BE2C (cell line): ENCODE measurements around the gene MINDY1.

ENCODE experiments used
- DNase-seq: peaks from one replicate; pipeline ENCODE4 v3.0.0-alpha.2; 2020
- H3K27me3 ChIP-seq: fragments of 250-450 bp; sonication (Bioruptor Pico); 2 replicates; pipeline ENCODE4 v1.5.1; 2020; ENCODE audit warnings: mild to moderate bottlenecking
- H3K36me3 ChIP-seq: fragments of 250-450 bp; sonication (Bioruptor Pico); 2 replicates; pipeline ENCODE4 v1.5.1; 2020; ENCODE audit warnings: mild to moderate bottlenecking
- H3K4me1 ChIP-seq: fragments of 250-450 bp; sonication (Bioruptor Pico); 2 replicates; pipeline ENCODE4 v1.5.1; 2020
- H3K4me3 ChIP-seq: 2 replicates; pipeline ENCODE4 v1.5.1; 2011; ENCODE audit warnings: low read depth, low read length
- H3K9me3 ChIP-seq: fragments of 250-450 bp; sonication (Bioruptor Pico); 2 replicates; pipeline ENCODE4 v1.5.1; 2020
- CTCF ChIP-seq: IDR thresholded peaks from 2 replicates; pipeline ENCODE4 v1.5.1; 2012; ENCODE audit warnings: mild to moderate bottlenecking, low read depth, low read length

Gene MINDY1

DNA sequence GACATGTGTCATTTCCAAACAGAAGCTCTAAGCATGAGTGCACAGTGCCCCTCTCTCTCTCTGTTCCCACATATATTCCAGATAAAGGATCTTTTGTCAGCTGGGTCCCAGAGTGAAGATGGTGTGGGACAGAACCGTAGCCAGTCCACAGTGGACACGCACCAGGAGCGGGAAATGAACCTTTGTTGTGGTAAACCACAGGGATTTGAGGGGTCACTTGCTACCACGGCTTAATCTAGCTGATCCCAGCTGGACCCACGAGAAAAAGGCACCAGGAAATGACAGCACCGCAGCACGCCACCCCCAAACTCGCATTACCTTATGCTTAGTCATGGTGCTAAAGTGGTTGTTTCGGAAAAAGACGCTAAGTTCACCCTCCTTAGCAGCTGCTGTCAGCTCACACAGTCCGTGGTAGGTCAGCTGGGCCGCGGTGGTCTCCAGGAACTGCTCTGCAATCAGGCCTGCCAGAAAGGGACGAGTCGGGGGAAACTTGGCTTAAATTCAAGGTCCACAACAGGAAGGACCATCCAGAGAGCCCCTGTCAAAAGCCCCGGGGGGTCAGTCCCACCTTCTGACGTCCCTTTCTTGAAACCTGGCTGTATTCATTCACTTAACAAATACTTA, 7.5 kb downstream of the MINDY1 start:
- Histone ChIP-seq H3K27me3 (no peaks in the 10 kb centered on the region), H3K9me3 (no peaks in the 10 kb centered on the region), H3K4me1 (no peaks in the 10 kb centered on the region; the same call in 1 of the 2 replicates), H3K4me3 (no peak overlapping the region), H3K36me3 (no peaks in the 10 kb centered on the region; the same call in none of the 2 replicates)
- DNase-seq, result no peak
- TF ChIP-seq CTCF, result no peak

DNA sequence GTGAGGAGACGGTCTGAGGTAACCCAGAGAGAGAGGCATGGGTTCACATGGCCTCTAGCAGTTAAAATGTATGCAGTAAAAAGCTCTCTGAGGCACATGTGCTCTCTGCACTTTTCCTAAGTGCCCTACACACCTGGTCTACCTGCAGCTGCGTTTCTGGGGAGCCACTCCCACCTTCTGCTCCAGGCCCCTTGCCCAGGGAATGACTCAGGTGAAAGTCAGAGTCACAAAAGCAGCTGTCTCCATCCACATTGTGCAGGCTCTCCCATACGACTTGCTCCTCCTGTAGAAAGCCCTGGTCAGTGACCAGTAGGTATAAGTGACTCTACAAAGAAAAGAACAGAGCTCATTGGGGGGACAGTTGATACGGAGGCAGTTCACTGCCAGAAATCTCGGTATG, 8.8 kb downstream of the MINDY1 start:
- no peak overlapping the region for H3K4me3 ChIP-seq
- no peaks in the 10 kb centered on the region for H3K9me3 ChIP-seq
- no peaks in the 10 kb centered on the region; the same call in 1 of the 2 replicates for H3K4me1 ChIP-seq
- no peaks in the 10 kb centered on the region; the same call in none of the 2 replicates for H3K36me3 ChIP-seq
- TF ChIP-seq CTCF, result no peak
- no peak for DNase-seq
- H3K27me3 ChIP-seq, result no peaks in the 10 kb centered on the region

DNA sequence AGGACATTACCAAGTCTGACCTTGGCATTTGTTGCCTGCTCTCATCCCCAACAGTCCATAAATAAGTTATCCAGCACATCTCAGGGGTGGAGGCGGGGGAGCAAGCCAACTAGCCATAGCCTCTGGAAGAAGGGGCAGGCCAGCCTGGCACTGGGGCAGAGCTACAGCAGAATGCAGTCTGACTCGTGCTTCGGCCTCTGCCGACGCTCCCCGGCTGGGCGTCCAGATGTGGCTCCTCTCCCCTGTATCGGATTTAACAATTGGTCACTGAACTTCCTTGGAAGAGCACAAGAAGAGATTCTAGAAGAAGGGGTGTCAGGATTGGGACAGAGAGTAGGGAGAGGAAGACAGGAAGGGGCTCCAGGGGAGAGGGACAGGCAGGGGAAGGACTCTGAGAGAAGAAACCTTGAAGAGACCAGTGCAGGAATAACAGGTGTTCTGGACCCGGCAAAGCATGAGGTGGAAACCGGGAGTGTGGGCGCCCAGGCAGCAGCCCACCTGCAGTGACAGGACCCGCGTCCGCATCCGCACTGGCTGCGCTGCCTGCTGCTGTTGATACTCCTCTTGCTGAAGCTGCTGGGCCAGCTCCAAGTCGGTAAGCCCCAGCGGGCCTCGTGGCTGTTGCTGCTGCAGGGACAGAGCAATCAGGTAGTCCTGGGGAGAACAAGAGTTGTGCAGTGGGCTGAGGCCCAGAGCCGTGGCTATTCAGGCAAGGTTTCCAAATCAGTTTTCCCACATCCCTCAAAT, 9.4 kb downstream of the MINDY1 start:
- H3K27me3 ChIP-seq, result no peaks in the 10 kb centered on the region
- TF ChIP-seq CTCF, result no peak
- no peak for DNase-seq
- H3K4me1 ChIP-seq, result no peaks in the 10 kb centered on the region; the same call in 1 of the 2 replicates
- no peaks in the 10 kb centered on the region; the same call in none of the 2 replicates for H3K36me3 ChIP-seq
- no peaks in the 10 kb centered on the region for H3K9me3 ChIP-seq
- no peak overlapping the region for H3K4me3 ChIP-seq

DNA sequence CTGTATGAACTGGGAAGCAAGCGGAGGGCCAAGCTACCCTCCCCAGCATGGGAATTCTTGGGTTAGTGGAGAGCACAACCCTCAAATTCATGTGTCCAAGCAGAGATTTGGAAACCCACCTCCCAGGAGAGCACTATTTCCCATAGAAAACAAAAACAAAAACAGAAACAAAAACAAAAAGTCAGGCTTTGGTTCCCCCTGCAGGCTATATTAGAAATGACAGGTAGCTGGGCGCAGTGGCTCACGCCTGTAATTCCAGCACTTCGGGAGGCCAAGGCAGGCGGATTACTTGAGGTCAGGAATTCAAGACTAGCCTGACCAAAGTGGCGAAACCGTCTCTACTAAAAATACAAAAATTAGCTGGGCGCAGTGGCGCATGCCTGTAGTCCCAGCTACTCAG, 10.8 kb downstream of the MINDY1 start:
- no peaks in the 10 kb centered on the region; the same call in 1 of the 2 replicates for H3K4me1 ChIP-seq
- no peaks in the 10 kb centered on the region for H3K27me3 ChIP-seq
- no peak overlapping the region for H3K4me3 ChIP-seq
- peak; percentile 37 for DNase-seq
- TF ChIP-seq CTCF, result peak; percentile 71
- no peaks in the 10 kb centered on the region for H3K9me3 ChIP-seq
- no peaks in the 10 kb centered on the region; the same call in none of the 2 replicates for H3K36me3 ChIP-seq

DNA sequence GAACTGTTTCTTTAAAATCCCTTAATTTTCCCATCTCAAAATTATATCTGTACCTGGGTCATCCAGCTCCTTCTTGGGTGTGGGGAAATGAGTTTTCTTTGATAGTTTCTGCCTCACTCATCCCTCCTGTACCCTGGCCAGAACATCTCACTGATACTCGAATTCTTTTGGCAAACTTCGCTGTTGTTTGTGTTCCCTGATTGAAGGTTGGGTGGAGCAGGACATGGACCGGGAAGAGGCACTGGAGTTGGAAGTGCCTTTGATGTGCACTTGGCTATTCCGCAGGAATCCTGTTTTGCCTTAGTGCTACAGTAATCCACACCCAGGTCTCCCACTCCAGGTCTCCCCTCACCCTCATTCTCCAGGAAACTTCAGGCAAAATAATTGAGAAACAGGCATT, 11.2 kb downstream of the MINDY1 start:
- Histone ChIP-seq H3K27me3 (no peaks in the 10 kb centered on the region), H3K4me3 (no peak overlapping the region), H3K4me1 (no peaks in the 10 kb centered on the region; the same call in 1 of the 2 replicates), H3K9me3 (no peaks in the 10 kb centered on the region), H3K36me3 (no peaks in the 10 kb centered on the region; the same call in none of the 2 replicates)
- no peak for DNase-seq
- no peak for TF ChIP-seq CTCF

DNA sequence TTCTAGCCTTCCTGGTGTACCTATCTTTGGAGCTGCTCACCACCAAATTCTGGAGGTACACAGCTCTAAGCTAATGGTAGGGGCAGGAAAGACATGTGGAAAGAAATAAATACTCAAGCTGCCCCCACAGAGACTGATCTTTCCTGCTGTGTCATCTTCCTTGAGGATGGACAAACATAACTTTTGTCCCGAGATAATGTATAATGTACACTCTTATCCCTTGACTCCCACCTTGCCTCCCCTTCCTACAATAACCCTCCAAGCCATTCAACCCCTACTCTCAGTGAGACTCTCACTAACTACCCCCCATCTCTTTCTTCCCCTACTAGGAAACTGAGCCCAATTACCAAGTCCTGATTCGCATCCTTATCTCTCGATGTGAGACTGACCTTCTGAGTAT, 12.5 kb downstream of the MINDY1 start:
- no peaks in the 10 kb centered on the region; the same call in none of the 2 replicates for H3K36me3 ChIP-seq
- no peaks in the 10 kb centered on the region for H3K9me3 ChIP-seq
- H3K4me1 ChIP-seq, result no peaks in the 10 kb centered on the region; the same call in 1 of the 2 replicates
- no peak for TF ChIP-seq CTCF
- no peak for DNase-seq
- H3K27me3 ChIP-seq, result no peaks in the 10 kb centered on the region
- no peak overlapping the region for H3K4me3 ChIP-seq
